ENCODE results near the gene CDC40. TPM values are rescaled to one million over a fixed set of nuclear protein-coding genes. Genes with fewer than 3 reads are reported as not detected.

Gene CDC40
- total RNA-seq: 11.3 and 14.1 TPM in 2 replicates

DNA sequence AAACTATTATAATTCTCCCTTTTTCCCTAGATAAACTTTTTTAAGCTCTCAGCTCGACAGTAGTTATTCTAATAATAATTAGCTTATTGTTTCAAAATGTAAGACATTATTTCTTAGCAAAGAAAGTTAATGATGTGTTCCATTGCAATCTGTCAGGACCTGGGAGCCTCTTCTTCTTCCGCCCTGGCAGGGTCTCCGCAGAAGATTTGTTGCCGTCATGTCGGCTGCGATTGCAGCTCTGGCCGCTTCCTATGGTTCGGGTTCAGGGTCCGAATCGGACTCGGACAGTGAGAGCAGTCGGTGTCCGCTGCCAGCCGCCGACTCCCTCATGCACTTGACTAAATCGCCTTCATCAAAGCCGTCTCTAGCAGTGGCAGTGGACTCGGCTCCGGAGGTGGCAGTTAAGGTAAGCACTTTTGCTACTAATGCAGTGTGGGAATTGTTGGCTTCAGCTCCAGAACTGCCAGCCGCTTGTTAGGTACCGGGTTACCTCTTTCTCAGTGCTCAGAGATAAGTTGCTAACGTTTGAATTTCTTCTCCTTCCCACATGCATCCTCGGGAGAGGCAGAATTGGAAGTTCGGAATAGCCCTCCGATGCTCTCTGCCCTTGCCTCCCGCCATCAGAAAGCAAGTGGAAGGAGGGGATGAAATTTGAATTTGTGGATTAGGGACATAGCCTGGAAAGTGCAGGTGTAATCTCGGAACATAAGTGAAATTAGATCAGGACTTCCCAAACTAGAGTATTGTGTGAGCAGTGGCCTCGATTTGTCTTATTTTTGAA lies at the start of gene CDC40:
Gene CDC40, plus strand, starts transcription at position 200 of the 781 bp plus-strand sequence. Its CDS starts 18 bp downstream, at position 218.
- DNase-seq (ENCODE audit: low read depth): no peak
- H3K4me3 ChIP-seq (ENCODE audit: low read depth, low read length): peak within 1 kb of the TSS; percentile 91
- TF ChIP-seq, protein P1, sequence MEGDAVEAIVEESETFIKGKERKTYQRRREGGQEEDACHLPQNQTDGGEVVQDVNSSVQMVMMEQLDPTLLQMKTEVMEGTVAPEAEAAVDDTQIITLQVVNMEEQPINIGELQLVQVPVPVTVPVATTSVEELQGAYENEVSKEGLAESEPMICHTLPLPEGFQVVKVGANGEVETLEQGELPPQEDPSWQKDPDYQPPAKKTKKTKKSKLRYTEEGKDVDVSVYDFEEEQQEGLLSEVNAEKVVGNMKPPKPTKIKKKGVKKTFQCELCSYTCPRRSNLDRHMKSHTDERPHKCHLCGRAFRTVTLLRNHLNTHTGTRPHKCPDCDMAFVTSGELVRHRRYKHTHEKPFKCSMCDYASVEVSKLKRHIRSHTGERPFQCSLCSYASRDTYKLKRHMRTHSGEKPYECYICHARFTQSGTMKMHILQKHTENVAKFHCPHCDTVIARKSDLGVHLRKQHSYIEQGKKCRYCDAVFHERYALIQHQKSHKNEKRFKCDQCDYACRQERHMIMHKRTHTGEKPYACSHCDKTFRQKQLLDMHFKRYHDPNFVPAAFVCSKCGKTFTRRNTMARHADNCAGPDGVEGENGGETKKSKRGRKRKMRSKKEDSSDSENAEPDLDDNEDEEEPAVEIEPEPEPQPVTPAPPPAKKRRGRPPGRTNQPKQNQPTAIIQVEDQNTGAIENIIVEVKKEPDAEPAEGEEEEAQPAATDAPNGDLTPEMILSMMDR (conservative IDR thresholded peaks at IDR 0.05; ENCODE audit: low read depth, low read length): no peak

DNA sequence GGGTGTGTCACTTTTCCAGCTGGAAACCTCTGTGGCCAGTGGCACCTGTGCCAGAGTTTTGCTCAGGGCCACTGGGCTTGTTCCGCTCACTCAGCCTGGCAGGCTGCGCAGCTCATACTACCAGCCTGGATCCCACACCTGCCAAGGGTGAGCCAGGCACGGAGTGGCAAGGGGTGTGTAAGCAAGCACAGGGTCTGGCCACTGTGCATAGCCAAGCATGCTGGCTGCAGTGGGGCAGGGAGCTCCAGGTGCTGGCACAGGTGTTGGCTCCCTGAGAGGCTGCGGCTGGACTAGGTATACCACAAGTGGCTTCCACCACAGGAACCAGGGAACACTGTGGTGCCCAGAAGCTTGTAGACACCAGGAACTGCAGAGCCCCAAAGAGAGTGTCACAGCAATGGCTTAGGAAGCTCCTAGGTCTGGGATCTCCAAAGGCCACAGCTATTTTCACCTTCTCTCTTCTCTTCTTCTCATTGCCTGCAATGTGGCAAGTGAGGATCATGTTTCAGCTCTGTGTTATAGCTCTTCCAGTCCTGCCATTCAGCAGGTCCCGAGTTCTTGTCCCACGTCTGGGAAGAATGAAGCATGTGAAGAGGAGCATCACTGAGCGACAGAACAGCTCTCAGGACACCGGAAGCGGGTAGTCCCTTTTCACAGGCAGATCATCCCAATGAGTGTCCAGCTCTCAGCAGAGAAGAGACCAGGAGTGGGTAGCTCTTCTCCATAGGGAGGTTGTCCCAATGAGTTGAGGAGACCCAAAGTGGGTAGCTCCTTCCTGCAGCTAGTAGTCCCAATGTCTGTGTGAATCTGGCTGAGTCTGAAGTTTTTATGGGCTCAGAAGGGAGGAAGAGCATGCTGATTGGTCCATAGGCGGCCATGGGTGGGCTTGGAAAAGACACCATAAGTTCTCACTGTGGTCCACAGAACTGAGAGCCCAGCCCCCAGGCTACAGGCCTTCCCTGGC lies 42.0 kb upstream of the CDC40 start:
- no peak for DNase-seq (ENCODE audit: low read depth)
- H3K4me3 ChIP-seq (ENCODE audit: low read depth, low read length): no peak overlapping the region
- TF ChIP-seq, protein P1 (conservative IDR thresholded peaks at IDR 0.05; ENCODE audit: low read depth, low read length): no peak

DNA sequence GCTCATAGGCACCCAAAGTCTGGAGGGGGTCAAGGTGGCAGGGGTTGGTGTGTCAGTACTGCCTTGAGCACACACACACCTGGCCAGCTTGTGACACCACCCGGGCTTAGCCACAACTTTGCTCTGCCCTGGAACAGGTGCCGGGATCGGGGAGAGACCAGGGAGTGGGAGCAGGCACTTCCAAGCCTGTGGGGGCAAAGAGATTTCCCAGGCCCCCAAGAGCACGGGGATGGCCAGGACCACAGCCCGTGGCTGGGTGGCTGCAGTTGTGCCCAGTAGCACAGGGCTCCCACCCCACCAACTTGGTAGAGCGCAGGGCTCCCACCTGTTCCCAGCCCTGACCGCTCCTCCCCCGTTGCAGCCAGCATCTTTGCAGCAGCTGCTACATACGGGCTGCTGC lies 41.2 kb upstream of the CDC40 start:
- TF ChIP-seq, protein P1 (conservative IDR thresholded peaks at IDR 0.05; ENCODE audit: low read depth, low read length): no peak
- DNase-seq (ENCODE audit: low read depth): no peak
- H3K4me3 ChIP-seq (ENCODE audit: low read depth, low read length): no peak overlapping the region

DNA sequence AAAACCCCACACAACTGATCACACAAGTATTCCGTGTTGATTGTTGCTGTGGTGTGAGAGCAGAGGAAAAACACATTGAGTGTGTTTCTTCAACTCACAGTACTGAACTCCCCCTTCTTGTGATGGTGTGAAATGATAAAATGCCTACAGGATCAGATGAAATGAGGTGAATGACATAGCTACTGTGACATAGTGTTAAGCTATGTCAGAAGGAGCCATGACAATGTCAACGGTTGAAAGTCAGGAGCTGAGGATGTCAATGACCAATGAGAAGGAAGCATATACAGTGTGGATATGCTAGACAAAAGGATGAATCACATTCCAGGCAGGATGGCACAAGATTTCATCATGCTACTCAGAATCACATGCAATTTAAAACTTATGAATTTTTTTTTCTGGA lies 39.6 kb upstream of the CDC40 start:
- TF ChIP-seq, protein P1 (conservative IDR thresholded peaks at IDR 0.05; ENCODE audit: low read depth, low read length): no peak
- H3K4me3 ChIP-seq (ENCODE audit: low read depth, low read length): no peak overlapping the region
- no peak for DNase-seq (ENCODE audit: low read depth)

DNA sequence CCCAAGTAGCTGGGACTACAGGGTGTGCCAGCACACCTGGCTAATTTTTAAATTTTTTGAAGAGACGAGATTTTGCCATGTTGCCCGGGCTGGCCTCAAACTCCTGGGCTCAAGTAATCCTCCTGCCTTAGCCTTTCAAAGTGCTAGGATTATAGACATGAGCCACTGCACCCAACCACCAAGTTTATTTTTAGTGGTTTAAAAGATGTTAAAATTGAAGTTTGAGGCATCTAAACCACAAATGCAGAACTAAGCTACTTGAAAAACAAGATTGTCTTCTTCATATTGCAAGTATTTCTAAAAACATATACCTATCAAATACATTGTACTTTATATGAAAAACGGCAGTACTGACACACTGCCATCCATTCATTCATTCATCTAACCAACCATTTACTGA lies 32.4 kb upstream of the CDC40 start:
- DNase-seq (ENCODE audit: low read depth): no peak
- TF ChIP-seq, protein P1 (conservative IDR thresholded peaks at IDR 0.05; ENCODE audit: low read depth, low read length): no peak
- no peak overlapping the region for H3K4me3 ChIP-seq (ENCODE audit: low read depth, low read length)

DNA sequence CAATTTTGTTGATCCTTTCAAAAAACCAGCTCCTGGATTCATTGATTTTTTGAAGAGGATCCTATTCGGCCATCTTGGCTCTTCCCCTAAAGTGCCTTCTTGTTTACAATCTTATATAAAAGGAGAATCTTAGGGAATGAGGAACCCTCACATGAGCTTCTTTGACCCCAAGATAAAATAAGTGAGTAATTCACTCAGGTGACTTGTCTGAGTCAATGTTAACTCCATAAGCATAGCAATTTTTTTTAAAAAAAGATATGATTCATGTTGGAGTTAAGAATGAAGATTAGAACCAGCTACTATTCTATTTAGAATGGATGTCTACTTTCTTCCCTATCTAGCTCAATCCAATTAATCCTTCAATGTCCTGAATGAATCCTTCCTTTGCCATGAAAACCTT lies 21.7 kb upstream of the CDC40 start:
- no peak for DNase-seq (ENCODE audit: low read depth)

More for the DNA sequence above, 21.7 kb upstream of the CDC40 start:
- TF ChIP-seq, protein P1 (conservative IDR thresholded peaks at IDR 0.05; ENCODE audit: low read depth, low read length): no peak
- H3K4me3 ChIP-seq (ENCODE audit: low read depth, low read length): no peak overlapping the region
